ENCODE data around the gene NCKAP5. TPM values are rescaled to one million over a fixed set of nuclear protein-coding genes. Genes with fewer than 3 reads are reported as not detected.
"Not testable (repeated sequence)": the region's sequence is repeated elsewhere in the genome, so short reads cannot be mapped to it uniquely, and the experiment has no call there.

Gene NCKAP5
- total RNA-seq, 1 donor from 2014 or later = not detected

GRCh38 chr2:132736059-132736458 lies 832.2 kb downstream of the NCKAP5 start:
- intact Hi-C loops (cut with micrococcal nuclease) = no loop called here

- intact Hi-C loops (cut with micrococcal nuclease) = no loop called here
These were observed 833.3 kb downstream of the NCKAP5 start for GRCh38 chr2:132734961-132735360.

- intact Hi-C loops (cut with micrococcal nuclease) = no loop called here
These were observed 835.2 kb downstream of the NCKAP5 start for GRCh38 chr2:132733094-132733493.

GRCh38 chr2:132732694-132733093 lies 835.6 kb downstream of the NCKAP5 start:
- intact Hi-C loops (cut with micrococcal nuclease) = no loop called here

- intact Hi-C loops (cut with micrococcal nuclease) = no loop called here
These were observed 836.8 kb downstream of the NCKAP5 start for GRCh38 chr2:132731441-132731840.

GRCh38 chr2:132730611-132731010 lies 837.7 kb downstream of the NCKAP5 start:
- intact Hi-C loops (cut with micrococcal nuclease) = no loop called here

GRCh38 chr2:132729522-132729921 lies 838.7 kb downstream of the NCKAP5 start:
- intact Hi-C loops (cut with micrococcal nuclease) = no loop called here

GRCh38 chr2:132726155-132726554 lies 842.1 kb downstream of the NCKAP5 start:
- intact Hi-C loops (cut with micrococcal nuclease) = no loop called here

- intact Hi-C loops (cut with micrococcal nuclease) = no loop called here
These were observed 842.5 kb downstream of the NCKAP5 start for GRCh38 chr2:132725748-132726147.

- intact Hi-C loops (cut with micrococcal nuclease) = no loop called here
These were observed 843.1 kb downstream of the NCKAP5 start for GRCh38 chr2:132725148-132725547.

- intact Hi-C loops (cut with micrococcal nuclease) = no loop called here
These were observed 846.3 kb downstream of the NCKAP5 start for GRCh38 chr2:132721938-132722337.

GRCh38 chr2:132720393-132720792 lies 847.9 kb downstream of the NCKAP5 start:
- intact Hi-C loops (cut with micrococcal nuclease) = no loop called here

- intact Hi-C loops (cut with micrococcal nuclease) = no loop called here
These were observed 848.8 kb downstream of the NCKAP5 start for GRCh38 chr2:132719480-132719879.

- intact Hi-C loops (cut with micrococcal nuclease) = no loop called here
These were observed 851.3 kb downstream of the NCKAP5 start for GRCh38 chr2:132716954-132717353.

GRCh38 chr2:132715386-132716351 lies 852.6 kb downstream of the NCKAP5 start:
- intact Hi-C loops (cut with micrococcal nuclease) = no loop called here

- intact Hi-C loops (cut with micrococcal nuclease) = no loop called here
These were observed 864.9 kb downstream of the NCKAP5 start for GRCh38 chr2:132703396-132703795.

- intact Hi-C loops (cut with micrococcal nuclease) = no loop called here
These were observed 866.5 kb downstream of the NCKAP5 start for GRCh38 chr2:132701810-132702209.

- intact Hi-C loops (cut with micrococcal nuclease) = not testable (repeated sequence)
These were observed 868.5 kb downstream of the NCKAP5 start for GRCh38 chr2:132699802-132700201.

GRCh38 chr2:132698347-132698746 lies 869.9 kb downstream of the NCKAP5 start:
- intact Hi-C loops (cut with micrococcal nuclease) = not testable (repeated sequence)

- intact Hi-C loops (cut with micrococcal nuclease) = no loop called here
These were observed 870.6 kb downstream of the NCKAP5 start for GRCh38 chr2:132697556-132698205.

GRCh38 chr2:132692816-132693215 lies 875.4 kb downstream of the NCKAP5 start:
- intact Hi-C loops (cut with micrococcal nuclease) = no loop called here

- intact Hi-C loops (cut with micrococcal nuclease) = no loop called here
These were observed 876.7 kb downstream of the NCKAP5 start for GRCh38 chr2:132691556-132691955.

Measured in T-helper 1 cell treated with Interleukin-12 subunit alpha and Interleukin-12 subunit beta and Interleukin-4 antibody, amounts not matched to agents 30 ng/mL and 1 ng/mL, for 36 hours (primary cell).